RWPE1 (cell line): Measurements from ENCODE around the gene FAM107B.

ENCODE experiments used
- CTCF ChIA-PET: fragments of 350-600 bp; sonication (Branson Sonifier 250); formaldehyde crosslinking; extraction: SDS; loops from one replicate; lab custom pipeline; 2021; lab: Yijun Ruan, JAX
- POLR2A ChIA-PET: fragments of 400-600 bp; formaldehyde crosslinking; extraction: SDS; loops from one replicate; lab custom pipeline; 2020; ENCODE audit warnings: antibody characterized with exemption; ENCODE audit not compliant: low non-redundant PET; lab: Yijun Ruan, JAX
- DNase-seq: peaks from one replicate; pipeline ENCODE4 v3.0.0; 2012; ENCODE audit warnings: low spot score
- H3K27ac ChIP-seq: fragments of 450-650 bp; 2 replicates; pipeline ENCODE4 v1.5.1; 2017
- CTCF ChIP-seq: fragments of 450-650 bp; conservative IDR thresholded peaks from 2 replicates; pipeline ENCODE4 v1.5.1; 2017; ENCODE audit warnings: low read depth, mild to moderate bottlenecking

FAM107B gene

GRCh38 chr10:14567421-14567820, 207.3 kb downstream of the FAM107B start:
- no peak for DNase-seq
- no peak for TF ChIP-seq CTCF
- ChIA-PET POLR2A (no interaction called here), CTCF (no interaction called here)
- H3K27ac ChIP-seq = no peak overlapping the region

- DNase-seq = no peak
- no peak for TF ChIP-seq CTCF
- ChIA-PET CTCF (no interaction called here), POLR2A (no interaction called here)
- no peak overlapping the region for H3K27ac ChIP-seq
Measured at GRCh38 chr10:14566498-14566897, 208.2 kb downstream of the FAM107B start.

GRCh38 chr10:14565199-14565598, 209.5 kb downstream of the FAM107B start:
- no peak for DNase-seq
- CTCF ChIA-PET = no interaction called here
- POLR2A ChIA-PET = no interaction called here
- TF ChIP-seq CTCF = no peak
- no peak overlapping the region for H3K27ac ChIP-seq

GRCh38 chr10:14564268-14564744, 210.4 kb downstream of the FAM107B start:
- DNase-seq = no peak
- POLR2A ChIA-PET = no interaction called here
- H3K27ac ChIP-seq = no peak overlapping the region
- TF ChIP-seq CTCF = no peak
- CTCF ChIA-PET = no interaction called here

GRCh38 chr10:14563359-14563940, 211.2 kb downstream of the FAM107B start:
- POLR2A ChIA-PET = no interaction called here
- no peak for DNase-seq
- CTCF ChIA-PET = interaction anchor here (0.8 kb wide), 1 partner anchor 153 kb away, joined by 6 read pairs; no protein-coding TSS in a partner anchor
- TF ChIP-seq CTCF = no peak
- H3K27ac ChIP-seq = no peak overlapping the region

- ChIA-PET POLR2A (no interaction called here), CTCF (no interaction called here)
- no peak for DNase-seq
- no peak for TF ChIP-seq CTCF
- H3K27ac ChIP-seq = no peak overlapping the region
Measured at GRCh38 chr10:14563076-14563336, 211.7 kb downstream of the FAM107B start.
